ENCODE data around the gene ARG2. TPM values are rescaled to one million over a fixed set of nuclear protein-coding genes. Genes with fewer than 3 reads are reported as not detected.
A peak's percentile ranks its signal among the peaks of the same experiment; 100 is the strongest.

ARG2 gene
- total RNA-seq, 1 donor: 3.9 TPM

DNA sequence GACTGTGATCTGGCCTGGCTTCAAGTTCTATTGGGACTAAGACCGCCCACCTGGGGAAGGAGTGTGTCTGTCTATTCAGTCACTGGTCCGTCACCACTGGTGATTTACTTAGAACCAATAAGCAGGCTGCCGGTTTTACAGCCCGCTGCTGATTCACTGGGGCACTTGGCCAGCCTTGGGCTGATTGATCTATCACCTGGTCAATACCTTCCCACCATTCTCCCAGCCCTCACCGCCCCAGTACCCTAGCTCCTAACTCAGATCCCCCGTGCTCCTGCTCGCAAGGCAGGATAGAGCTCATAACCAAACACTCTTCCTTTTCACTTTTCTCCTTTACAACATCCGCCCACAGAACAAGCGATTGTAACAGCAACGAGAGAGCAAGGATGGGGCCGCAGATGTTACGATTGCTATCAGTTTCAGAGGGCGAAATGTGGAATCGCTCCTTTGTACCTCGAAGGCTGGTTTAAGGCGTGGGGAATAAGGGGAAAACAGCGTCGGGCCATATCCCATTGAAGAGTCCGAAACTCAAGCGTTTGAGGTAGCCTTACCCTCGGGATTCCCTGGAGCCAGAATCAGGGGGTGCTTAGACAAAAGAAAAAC, 75.2 kb downstream of the ARG2 start:
- TF ChIP-seq, protein P1, sequence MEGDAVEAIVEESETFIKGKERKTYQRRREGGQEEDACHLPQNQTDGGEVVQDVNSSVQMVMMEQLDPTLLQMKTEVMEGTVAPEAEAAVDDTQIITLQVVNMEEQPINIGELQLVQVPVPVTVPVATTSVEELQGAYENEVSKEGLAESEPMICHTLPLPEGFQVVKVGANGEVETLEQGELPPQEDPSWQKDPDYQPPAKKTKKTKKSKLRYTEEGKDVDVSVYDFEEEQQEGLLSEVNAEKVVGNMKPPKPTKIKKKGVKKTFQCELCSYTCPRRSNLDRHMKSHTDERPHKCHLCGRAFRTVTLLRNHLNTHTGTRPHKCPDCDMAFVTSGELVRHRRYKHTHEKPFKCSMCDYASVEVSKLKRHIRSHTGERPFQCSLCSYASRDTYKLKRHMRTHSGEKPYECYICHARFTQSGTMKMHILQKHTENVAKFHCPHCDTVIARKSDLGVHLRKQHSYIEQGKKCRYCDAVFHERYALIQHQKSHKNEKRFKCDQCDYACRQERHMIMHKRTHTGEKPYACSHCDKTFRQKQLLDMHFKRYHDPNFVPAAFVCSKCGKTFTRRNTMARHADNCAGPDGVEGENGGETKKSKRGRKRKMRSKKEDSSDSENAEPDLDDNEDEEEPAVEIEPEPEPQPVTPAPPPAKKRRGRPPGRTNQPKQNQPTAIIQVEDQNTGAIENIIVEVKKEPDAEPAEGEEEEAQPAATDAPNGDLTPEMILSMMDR (IDR thresholded peaks at IDR 0.05; ENCODE audit: insufficient read depth, low read depth, low read length): no peak
- H3K4me3 ChIP-seq (ENCODE audit: low read depth, low read length): peak overlapping the region; percentile 81
- peak; percentile 94 for DNase-seq (ENCODE audit: low read depth)

DNA sequence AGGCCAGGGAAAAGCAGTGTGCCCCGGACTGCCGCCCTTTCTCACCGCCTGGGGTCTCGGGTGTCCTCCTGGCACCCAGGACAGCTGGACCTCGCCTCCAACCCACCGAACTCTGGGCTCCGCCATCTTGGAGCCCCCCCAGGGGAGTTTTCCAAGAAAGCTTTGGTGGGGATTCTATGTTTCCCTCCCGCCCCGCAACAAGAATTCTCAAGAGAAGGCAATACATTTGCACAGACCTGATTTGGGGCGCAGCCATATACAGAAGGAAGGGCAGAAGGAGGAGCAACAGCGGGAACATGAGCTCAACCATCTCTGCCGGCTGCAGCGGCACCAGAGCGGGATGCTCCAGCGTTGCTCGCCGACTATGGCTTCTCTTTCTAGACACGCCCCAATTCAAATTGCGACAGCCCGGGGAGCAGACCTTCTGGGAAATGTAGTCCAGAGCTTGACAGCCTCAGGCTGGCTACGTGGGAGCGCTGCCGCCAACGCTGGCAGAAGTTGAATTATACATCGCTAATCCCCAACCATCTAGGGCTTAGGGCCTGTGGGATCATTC, 75.8 kb downstream of the ARG2 start, which contains the start of gene RDH11:
Gene RDH11 (minus strand): TSS at position 371 of the 556 bp plus-strand sequence. CDS start 61 bp downstream, at position 310.
- peak within 1 kb of the TSS; percentile 81 for H3K4me3 ChIP-seq (ENCODE audit: low read depth, low read length)
- TF ChIP-seq, protein P1 (IDR thresholded peaks at IDR 0.05; ENCODE audit: insufficient read depth, low read depth, low read length): no peak
- peak; percentile 97 for DNase-seq (ENCODE audit: low read depth)

DNA sequence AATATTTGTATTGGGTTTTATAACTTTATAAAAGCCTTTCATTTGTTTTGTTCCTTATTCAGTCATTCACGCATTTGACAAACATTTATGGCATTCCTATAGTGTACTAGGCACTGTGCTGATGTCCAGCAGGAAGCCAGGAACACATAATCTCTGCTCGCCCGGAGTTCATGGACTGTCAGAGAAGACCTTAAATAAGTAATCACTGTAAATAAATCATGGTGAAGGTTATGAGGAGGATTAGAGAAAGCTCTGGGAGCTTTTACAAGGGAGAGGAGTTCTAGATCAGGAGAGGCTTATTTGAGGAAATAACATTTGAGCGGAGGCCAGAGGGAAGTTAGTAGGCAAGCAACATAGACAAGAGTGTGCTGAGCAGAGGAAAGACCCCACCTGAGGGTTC, 77.3 kb downstream of the ARG2 start:
- H3K4me3 ChIP-seq (ENCODE audit: low read depth, low read length): no peak overlapping the region
- TF ChIP-seq, protein P1 (IDR thresholded peaks at IDR 0.05; ENCODE audit: insufficient read depth, low read depth, low read length): no peak
- DNase-seq (ENCODE audit: low read depth): peak; percentile 95

DNA sequence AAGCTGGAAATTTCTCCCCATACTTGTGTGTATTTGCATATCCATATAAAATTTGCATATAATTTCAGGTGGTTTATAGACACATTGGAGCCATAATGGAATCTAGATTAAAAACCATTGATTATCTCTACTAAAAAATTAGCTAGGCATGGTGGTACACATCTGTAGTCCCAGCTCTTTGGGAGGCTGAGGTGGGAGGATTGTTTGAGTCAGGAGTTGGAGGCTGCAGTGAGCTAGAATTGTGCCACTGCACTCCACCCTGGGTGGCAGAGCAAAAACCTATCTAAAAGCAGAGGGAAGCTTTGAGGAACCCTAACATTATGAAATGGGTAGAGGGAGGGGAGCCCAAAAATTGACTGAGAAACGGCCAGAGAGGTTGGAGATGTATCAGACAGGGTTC, 78.5 kb downstream of the ARG2 start:
- TF ChIP-seq, protein P1 (IDR thresholded peaks at IDR 0.05; ENCODE audit: insufficient read depth, low read depth, low read length): no peak
- no peak overlapping the region for H3K4me3 ChIP-seq (ENCODE audit: low read depth, low read length)
- no peak for DNase-seq (ENCODE audit: low read depth)

Small RNAs within 50 kb of the gene (small RNA-seq; reads per million reads assigned to genes)
- gene AL132640.3: not detected
- gene RF00019: not detected
- not detected for gene RNA5SP386

Other genes starting within 250 kb of the ARG2 start
- 2.2 and 4.5 TPM in 2 replicates for gene PLEK2, start 207.8 kb upstream of the ARG2 start, total RNA-seq
- 0.43 and 0.64 TPM in 2 replicates for gene TMEM229B, start 131.2 kb upstream of the ARG2 start, total RNA-seq
- gene PLEKHH1, start 86.6 kb upstream of the ARG2 start, total RNA-seq: 0.43 and 0.64 TPM in 2 replicates
- 15.5 and 17.7 TPM in 2 replicates for gene PIGH, start 19.7 kb upstream of the ARG2 start, total RNA-seq
- gene VTI1B, start 54.7 kb downstream of the ARG2 start, total RNA-seq: 45.1 and 52.2 TPM in 2 replicates
- 138 and 212 TPM in 2 replicates for gene RDH11, start 75.8 kb downstream of the ARG2 start, total RNA-seq
- under 0.01 TPM in 1 of 2 replicates, not detected in the other for gene RDH12, start 82.0 kb downstream of the ARG2 start, total RNA-seq
- gene ZFYVE26, start 196.7 kb downstream of the ARG2 start, total RNA-seq: 26.4 and 27.6 TPM in 2 replicates
- gene RAD51B, start 199.9 kb downstream of the ARG2 start, total RNA-seq: 13.9 and 22.0 TPM in 2 replicates

Measured in fibroblast of villous mesenchyme (primary cell).